GM21381 (cell line): ENCODE results near the gene LYZL1.
"Not testable (repeated sequence)": the region's sequence is repeated elsewhere in the genome, so short reads cannot be mapped to it uniquely, and the experiment has no call there.

Experiments used
- ATAC-seq: cut with Tn5 transposase; IDR thresholded peaks from one replicate; pipeline ENCODE4 v1.9.1; 2021; ENCODE audit warnings: mild to moderate bottlenecking, moderate library complexity; ENCODE audit not compliant: unreplicated experiment

LYZL1 gene

GRCh38 chr10:29304995-29305335 is 16.1 kb downstream of the LYZL1 start:
- no peak for ATAC-seq

- no peak for ATAC-seq
Measured at GRCh38 chr10:29306688-29307087, 17.8 kb downstream of the LYZL1 start.

DNA sequence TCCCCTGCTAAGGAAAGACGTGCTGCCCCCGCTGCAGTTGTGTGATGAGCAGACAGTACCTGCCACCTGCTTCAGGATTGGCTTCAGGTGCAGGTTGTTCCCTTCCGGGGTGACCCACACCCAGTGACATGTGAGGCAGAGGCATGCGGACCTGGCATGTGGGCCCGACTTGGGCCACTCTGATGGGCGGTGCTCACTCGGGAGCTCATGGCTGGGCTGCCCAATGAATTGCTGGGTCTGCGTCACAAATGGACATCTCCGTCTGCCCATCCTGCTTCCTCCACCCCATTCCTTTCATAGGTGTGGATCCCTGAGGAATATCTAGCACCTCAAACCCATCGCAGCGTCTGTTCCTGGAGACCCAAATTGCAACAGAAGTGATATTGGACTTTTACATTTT is 19.3 kb downstream of the LYZL1 start:
- not testable (repeated sequence) for ATAC-seq

DNA sequence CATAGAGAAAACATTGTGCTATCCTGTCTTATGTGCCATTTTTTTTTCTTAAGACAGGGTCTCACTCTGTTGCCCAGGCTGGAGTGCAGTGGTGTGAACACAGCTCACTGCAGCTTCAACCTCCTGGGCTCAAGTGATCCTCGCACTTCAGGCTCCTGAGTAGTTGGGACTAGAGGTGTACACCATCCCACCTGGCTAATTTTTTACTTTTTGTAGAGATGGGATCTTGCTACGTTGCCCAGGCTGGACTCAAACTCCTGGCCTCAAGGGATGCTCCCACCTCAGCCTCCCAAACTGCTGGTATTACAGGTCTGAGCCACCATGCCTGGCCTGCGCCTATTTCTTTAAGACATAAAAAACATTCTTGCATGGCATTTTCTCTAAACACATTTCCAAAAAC is 20.6 kb downstream of the LYZL1 start:
- no peak for ATAC-seq

DNA sequence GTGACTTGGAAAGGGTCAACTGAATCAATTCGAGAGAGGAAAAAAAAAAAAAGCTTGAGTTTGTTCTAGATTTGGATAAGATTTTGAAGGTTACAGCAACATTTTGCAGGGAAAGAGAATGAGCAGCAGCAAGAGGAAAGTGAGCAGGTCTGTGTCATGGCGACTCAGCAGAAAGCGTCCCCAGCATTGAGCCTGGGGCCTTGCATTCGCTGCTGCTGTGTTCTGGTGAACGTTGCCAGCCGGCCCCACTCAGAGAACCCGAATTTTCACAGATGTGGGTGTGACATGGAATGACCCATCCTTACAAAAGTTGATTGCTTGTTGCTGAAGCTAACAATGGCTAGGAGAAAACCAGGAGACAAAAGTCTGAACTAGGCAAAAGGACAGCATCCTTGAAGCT is 21.6 kb downstream of the LYZL1 start:
- not testable (repeated sequence) for ATAC-seq

DNA sequence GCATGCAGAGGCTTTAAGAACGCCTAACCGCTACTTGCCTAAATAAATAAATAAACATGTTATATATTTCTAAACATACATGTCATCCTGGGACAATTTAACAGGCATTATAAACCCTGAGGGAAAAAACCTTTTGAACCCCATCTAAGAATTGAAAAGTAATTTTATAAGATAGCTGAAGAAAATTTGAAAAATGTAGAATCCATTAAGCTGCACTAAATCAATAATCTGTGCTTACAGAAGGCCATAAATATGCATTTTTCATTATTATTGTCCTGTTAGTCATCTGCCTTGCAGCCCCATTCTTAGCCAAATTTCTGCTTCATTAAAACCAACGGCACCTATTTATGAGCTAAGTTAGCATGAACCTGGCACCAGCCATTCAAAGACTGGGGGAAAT is 24.2 kb downstream of the LYZL1 start:
- no peak for ATAC-seq

DNA sequence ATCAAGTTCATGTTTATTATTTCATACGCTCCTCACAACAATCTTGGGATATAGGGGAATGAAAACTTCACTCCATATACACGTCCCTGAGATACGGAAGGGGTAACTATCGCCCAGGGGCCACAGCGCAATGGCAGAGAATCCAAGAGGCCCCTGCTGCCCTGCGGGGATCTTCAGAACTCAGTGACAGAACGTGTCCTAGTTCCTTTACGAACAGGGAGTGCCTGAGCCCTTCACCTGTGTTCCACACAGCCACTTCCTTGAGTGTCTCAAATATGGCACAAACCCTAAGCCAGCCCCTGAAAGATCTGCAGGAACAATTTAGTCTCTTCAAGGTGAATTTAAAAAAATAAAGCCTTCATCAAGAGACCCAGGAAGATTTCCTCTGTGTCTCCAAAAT is 25.9 kb downstream of the LYZL1 start:
- ATAC-seq, result no peak

DNA sequence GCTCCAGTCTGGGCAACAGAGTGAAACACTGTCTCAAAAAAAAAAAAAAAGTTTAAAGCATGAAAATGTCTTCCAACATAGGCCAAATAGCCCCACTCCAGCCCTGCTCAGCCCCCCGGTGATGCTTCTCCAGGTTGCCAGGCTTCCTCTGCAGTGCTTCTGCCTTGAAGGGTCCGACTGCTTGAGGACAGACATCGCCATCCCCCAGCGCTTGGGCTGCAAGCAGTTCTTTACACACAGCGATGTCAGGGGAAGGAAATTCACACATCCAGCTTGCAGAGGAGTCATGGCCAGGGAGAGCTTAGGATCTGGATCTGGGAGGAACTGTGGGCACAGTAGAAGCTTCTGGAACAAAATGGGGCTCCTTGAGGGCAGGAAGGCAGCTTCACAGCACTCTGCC is 26.9 kb downstream of the LYZL1 start:
- no peak for ATAC-seq

- no peak for ATAC-seq
Measured at GRCh38 chr10:29316308-29317026, 27.6 kb downstream of the LYZL1 start.

DNA sequence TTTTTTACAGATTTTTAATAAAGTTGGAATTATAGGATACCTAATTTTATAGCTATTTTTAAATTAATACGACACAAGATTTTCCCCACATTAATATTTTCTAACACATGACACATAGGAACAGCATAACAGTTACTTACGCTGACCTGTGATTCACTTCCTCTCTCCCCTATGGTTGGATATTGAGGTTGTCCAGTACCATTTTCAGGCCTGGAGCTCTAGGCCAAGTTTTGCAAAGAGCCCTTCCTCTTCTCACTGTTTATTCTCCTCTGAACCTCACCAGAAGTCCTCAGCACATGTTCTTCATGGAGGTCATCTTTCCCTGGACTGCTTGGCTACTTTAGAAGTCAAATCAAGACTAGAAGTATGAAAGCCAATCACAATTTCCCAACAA is 28.2 kb downstream of the LYZL1 start:
- ATAC-seq, result no peak

DNA sequence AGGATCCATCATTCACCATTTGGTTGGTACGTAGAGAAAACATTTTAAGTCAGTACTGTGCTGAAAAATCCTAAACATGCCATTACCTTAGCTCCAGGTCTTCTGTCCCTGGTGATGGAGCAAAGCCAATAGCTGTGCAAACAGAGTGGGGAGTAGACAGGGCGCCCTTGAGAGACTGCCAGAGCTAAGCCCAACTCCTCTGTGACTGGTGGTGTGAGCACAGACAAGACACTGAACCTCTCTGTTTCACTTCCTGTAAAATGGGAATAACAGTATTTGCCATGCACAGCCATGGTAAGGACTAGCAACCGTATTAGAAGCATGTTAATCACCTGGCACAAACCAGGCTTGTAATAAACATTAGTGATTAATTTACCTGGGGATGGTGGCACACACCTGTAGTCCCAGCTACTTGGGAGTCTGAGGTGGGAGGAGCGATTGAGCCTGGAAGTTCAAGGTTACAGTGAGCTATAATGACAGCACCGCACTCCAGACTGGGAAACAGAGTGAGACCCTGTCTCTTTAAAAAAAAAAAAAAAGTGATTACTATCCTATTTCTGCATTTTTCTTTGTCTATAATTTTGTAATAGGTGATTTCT is 28.7 kb downstream of the LYZL1 start:
- no peak for ATAC-seq

DNA sequence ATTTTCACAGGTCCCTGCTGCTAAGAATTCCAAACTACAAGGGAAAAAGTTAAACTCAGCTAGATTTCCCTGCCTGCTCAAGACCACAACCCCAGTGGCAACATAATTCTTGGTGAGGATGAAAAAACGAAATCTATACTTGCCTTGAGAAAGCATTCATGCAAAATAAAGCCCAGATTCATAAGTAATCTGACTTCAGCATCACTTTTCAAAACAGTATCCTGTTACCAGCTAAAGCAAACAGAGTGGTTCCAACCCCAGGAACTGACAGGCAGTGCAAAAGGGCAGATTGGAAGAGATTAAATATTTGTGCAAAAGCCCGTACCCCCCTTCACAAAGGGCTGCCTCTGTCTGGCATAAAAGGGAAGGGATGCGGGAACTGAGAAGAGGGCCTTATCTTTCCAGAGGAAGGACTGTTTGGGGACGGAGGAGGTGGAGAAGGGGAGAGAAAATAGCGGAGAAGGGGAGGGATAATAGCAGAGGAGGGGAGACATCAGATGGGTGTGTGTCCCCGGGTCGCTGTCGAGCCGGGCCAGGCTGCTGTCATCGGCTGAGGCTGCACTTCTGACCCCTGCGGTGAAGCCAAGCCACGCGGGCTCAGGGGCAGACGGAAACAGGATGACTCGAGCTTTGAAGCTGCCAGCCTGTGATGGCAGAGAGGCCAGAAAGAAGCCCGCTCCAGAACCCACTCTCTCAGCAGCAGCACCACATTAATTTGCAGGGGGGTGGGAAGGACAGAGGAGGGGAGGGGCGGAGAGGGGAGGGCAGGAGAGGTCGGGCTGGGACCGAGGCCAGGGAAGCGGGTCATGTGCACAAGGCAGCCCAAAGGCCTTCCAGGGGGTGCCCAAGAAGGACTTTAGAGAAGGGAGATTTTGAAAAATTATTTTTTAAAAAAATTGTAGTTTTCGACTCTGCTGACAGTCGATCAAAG is 29.5 kb downstream of the LYZL1 start:
- not testable (repeated sequence) for ATAC-seq

DNA sequence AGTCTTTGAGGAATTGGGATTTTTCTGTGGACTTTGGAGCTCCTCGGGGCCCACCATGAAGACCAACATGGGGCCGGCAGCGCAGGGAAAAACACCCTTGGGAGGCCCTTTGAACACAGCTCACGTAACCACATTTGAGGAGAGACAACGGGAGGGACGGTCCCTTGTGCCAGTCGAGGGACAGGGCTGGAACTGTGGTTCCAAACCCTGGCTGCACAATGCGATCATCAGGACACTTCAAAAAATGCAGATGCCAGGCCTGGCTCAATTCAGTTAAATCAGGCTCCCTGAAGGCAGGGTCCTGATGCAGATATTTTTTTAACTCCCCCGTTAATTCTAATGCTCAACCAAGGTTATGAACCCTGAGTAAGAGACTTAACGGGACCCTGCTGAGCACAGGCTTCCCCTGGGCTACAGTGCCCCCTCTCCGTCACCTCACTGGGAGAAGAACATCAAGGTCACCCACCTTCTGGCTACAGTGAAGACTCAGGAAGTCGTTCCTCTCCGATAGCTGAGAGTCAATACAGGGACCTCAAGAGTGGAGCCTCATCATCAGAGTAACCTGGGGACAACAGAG is 30.4 kb downstream of the LYZL1 start:
- no peak for ATAC-seq

DNA sequence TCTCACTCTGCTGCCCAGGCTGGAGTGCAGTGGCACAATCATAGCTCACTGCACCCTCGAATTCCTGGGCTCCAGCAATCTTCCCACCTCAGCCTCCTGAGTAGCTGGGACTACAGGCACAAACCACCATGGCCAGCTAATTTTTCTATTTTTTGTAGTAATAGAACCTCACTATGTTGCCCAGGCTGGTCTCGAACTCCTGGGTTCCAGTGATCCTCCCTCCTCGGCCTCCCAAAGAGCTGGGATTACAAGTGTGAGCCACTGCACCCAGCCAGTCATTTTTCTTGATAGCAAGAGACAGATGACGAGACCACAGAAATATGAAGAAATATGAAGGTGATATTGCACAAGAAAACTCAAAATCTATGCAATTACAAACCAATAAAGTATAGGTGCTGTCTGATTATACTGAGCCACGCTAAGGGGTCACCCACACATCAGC is 31.8 kb downstream of the LYZL1 start:
- not testable (repeated sequence) for ATAC-seq

- ATAC-seq, result no peak
Measured at GRCh38 chr10:29321656-29322055, 32.8 kb downstream of the LYZL1 start.

DNA sequence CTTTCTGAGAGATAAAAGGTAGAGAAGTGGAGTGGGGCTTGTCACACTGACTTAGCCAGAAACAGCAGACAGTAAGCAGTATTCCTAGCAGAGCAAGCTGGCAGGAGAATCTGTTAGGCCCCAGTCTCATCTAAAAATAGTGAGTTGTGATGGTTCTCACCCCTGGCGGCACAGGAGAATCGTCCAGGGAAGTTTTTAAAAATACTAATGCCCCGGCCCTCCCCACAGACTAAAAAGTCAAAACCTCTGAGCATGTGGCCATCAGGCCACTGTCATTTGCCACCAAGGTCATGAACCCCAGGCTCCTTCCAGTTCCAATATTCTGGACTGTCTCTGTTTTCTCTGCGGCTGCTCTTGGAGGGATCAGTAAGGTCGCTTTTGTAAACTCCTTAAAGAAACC is 34.0 kb downstream of the LYZL1 start:
- no peak for ATAC-seq

GRCh38 chr10:29323367-29323766 is 34.5 kb downstream of the LYZL1 start:
- ATAC-seq, result no peak

DNA sequence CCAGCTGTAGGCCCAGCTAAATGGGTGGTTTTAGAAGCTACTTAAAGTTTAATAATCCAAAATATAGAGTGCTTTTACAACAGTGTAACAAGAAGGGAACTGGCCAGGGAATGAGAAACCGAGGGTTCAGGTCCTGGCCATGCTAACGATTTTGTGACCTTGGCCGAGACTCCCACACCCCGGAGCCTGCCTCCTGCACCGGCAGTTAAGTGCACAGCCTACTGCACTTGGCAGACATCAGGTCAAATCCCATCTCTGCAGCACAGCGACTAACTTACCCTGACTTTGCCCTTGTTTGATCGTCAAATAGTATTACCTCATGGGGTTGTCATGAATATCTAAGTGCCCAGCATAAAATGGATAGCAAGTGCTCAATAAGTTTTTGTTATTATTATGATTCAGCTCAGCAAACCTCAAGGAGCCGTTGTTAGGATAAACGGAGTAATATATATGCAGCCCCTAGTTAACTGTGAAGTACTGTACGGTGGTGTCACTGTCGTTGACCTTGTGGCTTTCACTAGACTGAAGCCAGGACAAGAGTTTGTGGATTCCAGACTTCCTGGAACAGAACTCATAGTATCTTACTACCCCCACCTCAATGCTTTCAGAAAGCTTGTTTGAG is 35.5 kb downstream of the LYZL1 start:
- no peak for ATAC-seq

DNA sequence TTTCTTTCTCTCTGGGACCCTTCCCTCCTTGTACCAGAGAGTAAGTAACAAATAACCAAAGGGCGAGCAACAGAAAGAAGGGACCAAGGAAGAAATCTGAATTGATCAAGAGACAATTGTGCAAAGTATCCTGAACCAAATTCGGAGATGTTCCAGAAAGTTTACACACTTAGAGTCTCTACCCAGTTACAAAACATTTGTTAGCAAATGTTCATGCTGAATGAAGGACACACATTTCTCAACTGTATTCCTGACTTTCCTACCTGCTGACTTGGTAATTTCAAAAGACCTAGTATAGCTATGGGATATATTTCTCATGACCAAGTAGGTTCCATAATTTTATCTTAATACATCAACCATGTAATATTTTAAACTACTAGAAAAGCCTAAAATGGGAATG is 37.4 kb downstream of the LYZL1 start:
- ATAC-seq, result no peak

DNA sequence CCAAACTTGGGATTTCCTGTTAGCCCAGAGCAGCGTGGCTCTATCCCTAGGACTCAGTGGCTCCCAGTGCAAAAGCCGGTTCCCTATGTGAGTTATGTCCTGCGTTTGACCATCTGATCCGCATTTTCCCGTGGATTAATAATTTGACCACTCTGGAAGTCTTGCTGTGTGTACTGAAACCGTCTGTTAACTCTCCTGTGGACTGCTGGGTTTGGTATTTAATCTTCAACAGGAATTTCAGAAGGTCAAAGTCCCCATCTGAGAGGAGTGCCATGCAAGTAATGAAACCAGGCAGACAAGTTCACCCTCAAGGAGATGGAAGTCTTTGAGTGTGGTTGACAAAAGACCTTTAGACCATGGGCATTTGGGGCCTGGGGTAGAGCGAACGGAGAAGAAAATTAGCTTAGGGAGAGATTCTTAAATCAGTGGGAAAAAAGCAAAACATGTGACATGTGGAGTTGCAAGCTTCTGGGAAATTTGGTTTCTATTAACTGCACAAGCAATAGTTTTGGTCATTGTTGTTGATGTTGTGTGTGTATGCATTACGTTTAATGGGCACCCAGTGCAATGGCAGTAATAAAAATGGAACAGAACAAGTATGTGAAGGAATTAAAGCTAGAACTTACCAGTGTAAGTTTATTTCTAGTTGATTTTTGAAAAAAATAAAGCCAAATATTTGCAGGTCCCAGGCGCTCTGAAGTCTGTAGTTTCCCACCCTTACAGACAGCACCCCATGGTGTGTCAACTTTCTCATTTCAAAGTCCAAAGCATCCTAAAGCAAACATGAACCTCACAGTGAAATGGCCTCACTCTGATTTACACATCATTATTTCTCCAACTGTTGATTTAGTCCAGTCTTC is 38.2 kb downstream of the LYZL1 start:
- no peak for ATAC-seq
